ENCODE results near the gene PGM3.

Gene PGM3

DNA sequence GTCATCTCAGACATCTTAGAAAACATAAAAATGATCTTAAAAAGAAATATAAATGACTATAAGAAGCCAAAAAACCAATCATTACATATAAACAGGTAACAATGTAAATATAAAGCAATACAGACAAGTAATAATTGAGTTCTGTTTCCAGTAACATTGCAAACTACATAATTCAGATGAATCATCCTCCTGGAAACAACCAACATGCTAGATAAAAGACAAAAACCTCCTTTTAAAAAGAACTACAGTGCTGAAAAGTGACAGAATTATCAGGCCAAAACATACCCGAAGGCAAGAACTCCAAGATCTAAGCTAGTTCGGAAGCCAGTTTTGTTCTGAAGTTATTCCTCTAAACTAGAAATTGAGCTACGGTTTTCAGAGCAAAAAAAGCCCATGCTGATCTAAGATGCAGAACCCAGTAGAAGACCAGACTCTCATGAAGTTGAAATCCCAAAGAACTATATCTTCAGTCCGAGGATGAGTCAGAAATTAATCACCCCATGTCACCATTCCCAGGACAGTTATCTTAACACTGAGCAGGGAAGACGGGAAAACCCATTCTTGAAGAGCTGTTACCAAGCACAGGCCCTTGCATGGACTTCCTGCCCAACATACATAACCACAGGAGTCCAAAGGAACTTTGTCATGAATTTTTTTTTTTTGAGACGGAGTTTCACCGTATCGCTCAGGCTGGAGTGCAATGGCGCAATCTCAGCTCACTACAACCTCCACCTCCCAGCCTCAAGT lies 9.8 kb downstream of the PGM3 start:
- peak; percentile 70 for DNase-seq (ENCODE audit: low spot score)

DNA sequence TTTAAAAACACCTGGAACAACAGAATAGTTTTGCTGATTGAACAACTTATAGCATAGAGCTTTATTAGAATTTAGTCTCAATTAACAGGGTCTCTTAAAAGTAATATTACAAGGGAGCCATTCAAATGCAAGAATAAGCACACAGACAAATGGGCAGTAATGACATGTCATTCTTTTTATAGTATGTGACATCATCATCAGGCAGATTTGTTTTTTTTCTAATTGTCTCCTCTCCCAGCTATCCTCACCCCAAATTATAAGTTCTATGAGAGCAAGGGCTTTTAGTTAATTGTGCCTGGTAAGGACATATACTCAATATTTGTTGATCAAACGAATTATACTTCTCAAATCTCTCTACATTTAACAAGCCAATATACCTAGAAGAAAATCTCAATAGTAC lies 11.0 kb downstream of the PGM3 start:
- no peak for DNase-seq (ENCODE audit: low spot score)

- no peak for DNase-seq (ENCODE audit: low spot score)
Measured at GRCh38 chr6:83180426-83180950, 12.6 kb downstream of the PGM3 start.

GRCh38 chr6:83176246-83176645 lies 16.8 kb downstream of the PGM3 start:
- no peak for DNase-seq (ENCODE audit: low spot score)

GRCh38 chr6:83169511-83169910 lies 23.6 kb downstream of the PGM3 start:
- no peak for DNase-seq (ENCODE audit: low spot score)

DNA sequence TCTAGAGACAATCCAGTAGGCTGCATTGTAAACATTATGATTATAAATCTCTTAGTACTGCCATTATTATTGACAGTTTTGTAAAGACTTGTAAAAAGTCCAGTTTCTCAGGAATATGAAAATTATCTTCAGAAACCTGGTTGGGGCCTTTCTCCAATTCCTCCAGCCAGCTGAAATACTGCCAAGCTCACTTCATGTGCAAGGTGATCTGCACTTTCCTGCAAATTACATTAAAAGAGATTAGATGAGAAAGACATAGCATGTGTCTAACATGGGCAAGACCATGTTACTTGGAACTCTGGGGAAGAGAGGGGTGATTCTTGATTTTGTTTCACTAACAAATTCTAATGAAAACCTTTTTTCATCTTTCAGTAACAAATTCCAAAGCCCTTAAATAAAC lies 24.0 kb downstream of the PGM3 start:
- DNase-seq (ENCODE audit: low spot score): no peak

DNA sequence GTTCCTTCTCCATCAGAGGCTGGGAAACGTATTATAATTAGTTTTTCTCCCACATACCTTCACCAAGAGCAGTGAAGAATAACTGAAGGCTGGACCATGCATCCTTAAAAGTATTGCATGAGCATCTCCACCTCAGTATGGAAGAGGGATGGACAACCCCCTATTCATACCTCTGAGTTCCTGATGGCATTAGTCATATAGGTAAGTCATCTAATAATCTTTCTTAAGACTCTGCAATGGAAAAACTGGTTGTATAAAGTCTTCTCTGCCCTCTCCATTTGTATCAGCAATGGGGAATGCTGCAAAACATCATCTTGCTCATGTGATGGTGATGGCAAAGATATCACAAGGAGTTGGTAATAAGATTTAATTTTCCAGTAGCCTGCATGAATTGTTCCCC lies 24.5 kb downstream of the PGM3 start:
- DNase-seq (ENCODE audit: low spot score): no peak

DNA sequence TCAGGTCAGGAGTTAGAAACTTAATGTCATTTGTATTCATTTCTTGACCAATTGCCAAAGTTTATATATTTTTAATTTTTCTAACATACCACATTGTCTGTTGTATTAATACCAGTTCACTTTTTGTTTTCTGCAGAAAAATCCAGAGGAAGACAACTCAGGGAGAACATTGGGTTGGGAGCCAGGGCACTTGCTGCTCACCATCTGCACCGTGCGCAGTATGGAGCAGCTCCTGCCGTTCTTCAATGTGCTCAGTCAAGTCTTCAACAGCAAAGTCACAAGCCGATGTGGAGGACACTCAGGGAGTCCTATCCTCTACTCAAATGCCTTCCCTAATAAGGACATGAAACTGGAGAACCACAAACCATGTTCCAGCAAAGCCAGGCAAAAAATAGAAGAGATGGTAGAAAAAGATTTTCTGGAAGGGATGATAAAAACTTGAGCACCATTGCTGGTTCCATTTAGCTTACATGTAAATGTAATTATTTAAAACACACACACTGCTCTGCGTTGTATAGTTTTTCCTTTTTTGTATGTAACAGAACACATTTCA lies 25.3 kb downstream of the PGM3 start:
- no peak for DNase-seq (ENCODE audit: low spot score)

- no peak for DNase-seq (ENCODE audit: low spot score)
Measured at GRCh38 chr6:83160167-83160566, 32.9 kb downstream of the PGM3 start.

- DNase-seq (ENCODE audit: low spot score): no peak
Measured at GRCh38 chr6:83155794-83156193, 37.3 kb downstream of the PGM3 start.

- DNase-seq (ENCODE audit: low spot score): no peak
Measured at GRCh38 chr6:83153883-83154521, 39.1 kb downstream of the PGM3 start.

DNA sequence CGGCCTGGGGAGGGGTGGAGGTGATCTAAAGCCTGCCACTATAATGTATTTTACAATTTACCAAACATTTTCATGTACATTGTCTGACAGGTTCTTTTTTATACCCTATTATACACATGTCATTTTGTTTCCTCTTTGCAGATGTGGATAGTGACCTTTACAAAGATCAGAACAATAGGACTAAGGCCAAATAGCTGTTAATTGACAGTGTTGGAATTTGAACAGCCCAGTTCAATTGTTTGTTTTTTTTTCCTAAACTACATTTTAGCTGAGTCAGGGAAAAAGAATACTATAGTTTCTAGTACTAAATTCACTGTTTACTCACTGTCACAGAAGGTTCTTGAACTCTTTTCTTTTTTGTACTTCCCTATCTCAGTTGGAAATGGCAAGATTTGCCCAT lies 40.2 kb downstream of the PGM3 start:
- DNase-seq (ENCODE audit: low spot score): no peak

GRCh38 chr6:83151114-83151513 lies 42.0 kb downstream of the PGM3 start:
- no peak for DNase-seq (ENCODE audit: low spot score)

DNA sequence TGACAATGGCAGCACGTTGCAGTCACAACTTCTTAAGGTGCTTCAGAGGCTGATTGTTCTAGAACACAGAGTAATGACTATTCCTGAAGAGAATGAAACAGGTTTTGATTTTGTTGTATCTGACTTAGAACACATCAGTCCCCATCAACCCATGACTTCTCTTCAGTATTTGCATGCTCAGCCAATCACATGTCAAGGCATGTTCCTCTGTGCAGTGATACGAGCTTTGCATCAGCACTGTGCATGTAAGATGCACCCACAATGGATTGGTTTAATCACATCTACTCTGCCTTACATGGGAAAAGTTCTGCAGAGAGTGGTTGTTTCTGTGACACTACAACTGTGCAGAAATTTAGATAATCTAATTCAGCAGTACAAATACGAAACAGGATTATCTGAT lies 54.3 kb downstream of the PGM3 start:
- no peak for DNase-seq (ENCODE audit: low spot score)

DNA sequence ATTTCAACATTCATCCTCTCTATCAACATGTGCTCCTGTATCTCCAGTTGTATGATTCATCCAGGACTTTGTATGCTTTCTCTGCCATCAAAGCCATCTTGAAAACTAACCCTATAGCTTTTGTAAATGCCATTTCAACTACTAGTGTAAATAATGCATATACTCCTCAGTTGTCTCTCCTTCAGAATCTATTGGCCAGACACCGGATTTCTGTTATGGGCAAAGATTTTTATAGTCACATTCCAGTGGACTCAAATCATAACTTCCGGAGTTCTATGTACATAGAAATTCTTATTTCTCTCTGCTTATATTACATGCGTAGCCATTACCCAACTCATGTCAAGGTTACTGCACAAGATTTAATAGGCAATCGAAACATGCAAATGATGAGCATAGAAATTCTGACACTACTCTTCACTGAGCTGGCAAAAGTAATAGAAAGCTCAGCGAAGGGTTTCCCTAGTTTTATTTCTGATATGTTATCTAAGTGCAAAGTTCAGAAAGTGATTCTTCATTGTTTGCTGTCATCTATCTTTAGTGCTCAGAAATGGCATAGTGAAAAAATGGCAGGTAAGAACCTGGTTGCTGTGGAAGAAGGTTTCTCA lies 54.8 kb downstream of the PGM3 start:
- no peak for DNase-seq (ENCODE audit: low spot score)

DNA sequence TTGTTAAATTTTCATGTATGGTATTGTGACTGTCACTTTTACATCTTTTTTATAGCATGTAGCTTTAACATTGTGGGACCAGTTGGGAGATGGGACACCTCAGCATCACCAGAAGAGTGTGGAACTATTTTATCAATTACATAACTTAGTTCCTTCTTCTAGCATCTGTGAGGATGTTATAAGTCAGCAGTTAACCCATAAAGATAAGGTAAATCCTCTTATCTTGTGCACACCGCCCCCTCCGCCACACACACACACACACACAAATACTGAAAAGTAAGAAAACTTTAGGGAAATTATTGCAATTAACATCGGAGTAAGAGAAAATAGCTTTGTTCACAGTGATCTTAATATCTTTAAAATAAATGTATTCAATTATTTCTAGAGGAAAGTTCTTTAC lies 60.9 kb downstream of the PGM3 start:
- DNase-seq (ENCODE audit: low spot score): no peak

GRCh38 chr6:83127976-83128375 lies 65.1 kb downstream of the PGM3 start:
- peak; percentile 6 for DNase-seq (ENCODE audit: low spot score)

GRCh38 chr6:83127258-83127657 lies 65.8 kb downstream of the PGM3 start:
- no peak for DNase-seq (ENCODE audit: low spot score)

- no peak for DNase-seq (ENCODE audit: low spot score)
Measured at GRCh38 chr6:83126807-83127206, 66.3 kb downstream of the PGM3 start.

DNA sequence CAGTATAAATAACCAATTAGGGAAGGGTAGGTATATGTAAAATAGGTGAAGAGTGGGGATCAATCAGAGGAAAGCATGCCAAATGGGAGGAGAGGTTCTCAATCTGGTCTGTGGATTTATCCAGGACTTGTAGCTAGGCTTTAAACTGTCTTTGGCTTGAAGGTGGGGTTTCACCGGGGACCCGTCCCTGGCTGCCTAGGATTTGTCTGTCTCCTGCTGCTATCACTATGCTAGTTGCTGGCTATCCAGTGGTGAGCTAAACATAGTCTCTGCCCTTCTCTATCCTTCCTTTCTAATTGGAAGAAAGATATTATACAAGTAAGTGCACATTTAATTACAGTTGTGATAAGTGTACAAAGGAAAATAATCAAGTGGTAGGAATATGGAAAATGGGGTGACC lies 66.8 kb downstream of the PGM3 start:
- DNase-seq (ENCODE audit: low spot score): no peak

- no peak for DNase-seq (ENCODE audit: low spot score)
Measured at GRCh38 chr6:83125425-83125824, 67.6 kb downstream of the PGM3 start.

- no peak for DNase-seq (ENCODE audit: low spot score)
Measured at GRCh38 chr6:83124553-83124952, 68.5 kb downstream of the PGM3 start.

- DNase-seq (ENCODE audit: low spot score): no peak
Measured at GRCh38 chr6:83119742-83120300, 73.2 kb downstream of the PGM3 start.
